A549 treated with RU486 at 1 μM for 4 hours (cell line): ENCODE results near the gene NDUFA8. TPM values are rescaled to one million over a fixed set of nuclear protein-coding genes. Genes with fewer than 3 reads are reported as not detected.

Source experiments
- total RNA-seq: library from RNA; stranded (reverse); fragments of 200-300 nt; extraction: Qiagen RNA extraction; gene quantifications from 5 replicates; pipeline ENCODE4 v1.2.3, GENCODE V29; 2022; ENCODE audit warnings: low read depth

The NDUFA8 gene
- total RNA-seq: 92.7 to 120 TPM (median 101 TPM) in 5 replicates

GRCh38 chr9:122159026-122159924 is at the start of gene NDUFA8, which contains the start of gene MORN5:
Gene NDUFA8, minus strand, starts transcription at chr9:122159779. Its CDS starts 102 bp downstream, at chr9:122159677.
Gene MORN5, plus strand, starts transcription at chr9:122159908. Its CDS starts 65 bp downstream, at chr9:122159973.

Other genes with a start within 250 kb of the NDUFA8 start
- gene TTLL11, start 66.5 kb downstream of the NDUFA8 start, total RNA-seq: 3.1 to 4.5 TPM (median 3.8 TPM) in 5 replicates
- gene MORN5, start 129 bp upstream of the NDUFA8 start, total RNA-seq: not detected in 5 replicates
- gene LHX6, start 69.2 kb upstream of the NDUFA8 start, total RNA-seq: 0.32 to 0.39 TPM (median 0.38 TPM) in 5 replicates
- gene RBM18, start 105.1 kb upstream of the NDUFA8 start, total RNA-seq: 15.7 to 21.9 TPM (median 20.3 TPM) in 5 replicates
- gene MRRF, start 105.1 kb upstream of the NDUFA8 start, total RNA-seq: 60.3 to 76.2 TPM (median 68.9 TPM) in 5 replicates
- 0.96 to 1.5 TPM (median 1.3 TPM) in 5 replicates for gene PTGS1, start 211.2 kb upstream of the NDUFA8 start, total RNA-seq